Activated T-helper 1 cell treated with anti-CD3 and anti-CD28 coated beads, Interleukin-12 subunit alpha, Interleukin-12 subunit beta, Interleukin-2, Interleukin-4 antibody, amounts not matched to agents 30 ng/mL and 10 ng/mL and 1 ng/mL, durations not matched to agents 14 hours and 24 hours and 36 hours (primary cell): ENCODE data around the gene MPZ. TPM values are rescaled to one million over a fixed set of nuclear protein-coding genes. Genes with fewer than 3 reads are reported as not detected.
A peak's percentile ranks its signal among the peaks of the same experiment; 100 is the strongest.
"Not testable (repeated sequence)": the region's sequence is repeated elsewhere in the genome, so short reads cannot be mapped to it uniquely, and the experiment has no call there.

ENCODE experiments used
- DNase-seq: peaks from one replicate; pipeline ENCODE4 v3.0.0; 2021; ENCODE audit warnings: low spot score
- H3K27ac Mint-ChIP-seq: one replicate; pipeline ENCODE4 v1.8.0; 2021; ENCODE audit warnings: mild to moderate bottlenecking, mixed read lengths
- H3K27me3 Mint-ChIP-seq: one replicate; pipeline ENCODE4 v1.8.0; 2022; ENCODE audit warnings: mild to moderate bottlenecking, moderate library complexity, mixed read lengths; ENCODE audit not compliant: insufficient read depth
- H3K36me3 Mint-ChIP-seq: one replicate; pipeline ENCODE4 v1.8.0; 2021; ENCODE audit warnings: low read depth, mixed read lengths
- H3K4me1 Mint-ChIP-seq: one replicate; pipeline ENCODE4 v1.8.0; 2021; ENCODE audit warnings: low read depth, mixed read lengths
- H3K4me3 Mint-ChIP-seq: one replicate; pipeline ENCODE4 v1.8.0; 2021; ENCODE audit warnings: mild to moderate bottlenecking, moderate library complexity, mixed read lengths
- H3K9me3 Mint-ChIP-seq: one replicate; pipeline ENCODE4 v1.8.0; 2021; ENCODE audit warnings: mixed read lengths
- intact Hi-C: fragments of 100-400 bp; cut with micrococcal nuclease; formaldehyde crosslinking; loops from one replicate; pipeline ENCODE4 v1.15.1; 2024
- total RNA-seq: library from RNA; stranded (reverse); gene quantifications from 2 replicates; pipeline ENCODE4 v1.2.3, GENCODE V29; 2022

MPZ gene
- total RNA-seq, 1 donor from 2014 or later = 4.0 TPM

GRCh38 chr1:161259765-161260164 is 50.0 kb downstream of the MPZ start:
- Mint-ChIP-seq H3K27me3 (peaks cover 40% of the 10 kb centered on the region), H3K9me3 (peaks cover 20% of the 10 kb centered on the region), H3K4me3 (peak overlapping the region; percentile 61), H3K27ac (no peak overlapping the region), H3K36me3 (peaks cover 6% of the 10 kb centered on the region), H3K4me1 (peaks cover 16% of the 10 kb centered on the region)
- no peak for DNase-seq
- intact Hi-C loops = no loop called here

GRCh38 chr1:161259345-161259702 is 50.4 kb downstream of the MPZ start:
- peaks cover 20% of the 10 kb centered on the region for H3K9me3 Mint-ChIP-seq
- H3K27me3 Mint-ChIP-seq = peaks cover 40% of the 10 kb centered on the region
- DNase-seq = no peak
- peaks cover 6% of the 10 kb centered on the region for H3K36me3 Mint-ChIP-seq
- H3K27ac Mint-ChIP-seq = no peak overlapping the region
- peak overlapping the region; percentile 61 for H3K4me3 Mint-ChIP-seq
- intact Hi-C loops = no loop called here
- H3K4me1 Mint-ChIP-seq = peaks cover 16% of the 10 kb centered on the region

GRCh38 chr1:161258439-161259344 is 51.1 kb downstream of the MPZ start, which contains the start of gene PCP4L1:
Gene PCP4L1, plus strand, starts transcription at chr1:161258745. Its CDS starts 230 bp downstream, at chr1:161258975.
- Mint-ChIP-seq H3K9me3 (peaks cover 20% of the 10 kb centered on the region), H3K4me1 (peaks cover 16% of the 10 kb centered on the region), H3K27ac (no peak within 1 kb of the TSS), H3K4me3 (peak within 1 kb of the TSS; percentile 66), H3K27me3 (peaks cover 40% of the 10 kb centered on the region), H3K36me3 (peaks cover 6% of the 10 kb centered on the region)
- intact Hi-C loops = no loop called here
- DNase-seq = peak; percentile 22

GRCh38 chr1:161257109-161257508 is 52.7 kb downstream of the MPZ start:
- H3K36me3 Mint-ChIP-seq, intact Hi-C loops, DNase-seq, H3K27ac Mint-ChIP-seq, H3K4me3 Mint-ChIP-seq: not testable (repeated sequence)
- H3K9me3 Mint-ChIP-seq = peaks cover 20% of the 10 kb centered on the region
- peaks cover 16% of the 10 kb centered on the region for H3K4me1 Mint-ChIP-seq
- peaks cover 42% of the 10 kb centered on the region for H3K27me3 Mint-ChIP-seq

- DNase-seq, H3K27ac Mint-ChIP-seq, H3K36me3 Mint-ChIP-seq, intact Hi-C loops, H3K4me3 Mint-ChIP-seq: not testable (repeated sequence)
- peaks cover 16% of the 10 kb centered on the region for H3K4me1 Mint-ChIP-seq
- H3K27me3 Mint-ChIP-seq = peaks cover 34% of the 10 kb centered on the region
- H3K9me3 Mint-ChIP-seq = peaks cover 20% of the 10 kb centered on the region
Observed at GRCh38 chr1:161255955-161256520, 53.7 kb downstream of the MPZ start.

GRCh38 chr1:161255302-161255701 is 54.5 kb downstream of the MPZ start:
- DNase-seq, intact Hi-C loops, H3K36me3 Mint-ChIP-seq, H3K4me3 Mint-ChIP-seq, H3K27ac Mint-ChIP-seq: not testable (repeated sequence)
- H3K9me3 Mint-ChIP-seq = peaks cover 20% of the 10 kb centered on the region
- peaks cover 16% of the 10 kb centered on the region for H3K4me1 Mint-ChIP-seq
- peaks cover 30% of the 10 kb centered on the region for H3K27me3 Mint-ChIP-seq

Other genes starting within 250 kb of the MPZ start
- gene ARHGAP30, start 240.1 kb downstream of the MPZ start, total RNA-seq = 149 and 151 TPM in 2 replicates
- gene NECTIN4, start 220.4 kb downstream of the MPZ start, total RNA-seq = not detected in 2 replicates
- gene KLHDC9, start 211.6 kb downstream of the MPZ start, total RNA-seq = not detected in 2 replicates
- gene PFDN2, start 191.9 kb downstream of the MPZ start, total RNA-seq = 147 and 164 TPM in 2 replicates
- 51.3 and 56.3 TPM in 2 replicates for gene NIT1, start 191.9 kb downstream of the MPZ start, total RNA-seq
- 44.5 and 48.0 TPM in 2 replicates for gene DEDD, start 177.3 kb downstream of the MPZ start, total RNA-seq
- gene UFC1, start 156.0 kb downstream of the MPZ start, total RNA-seq = 86.3 and 94.5 TPM in 2 replicates
- 32.9 and 38.2 TPM in 2 replicates for gene USP21, start 150.5 kb downstream of the MPZ start, total RNA-seq
- gene PPOX, start 143.5 kb downstream of the MPZ start, total RNA-seq = 25.1 and 26.0 TPM in 2 replicates
- 66.4 and 68.2 TPM in 2 replicates for gene B4GALT3, start 132.5 kb downstream of the MPZ start, total RNA-seq
- 0.23 and 0.24 TPM in 2 replicates for gene ADAMTS4, start 110.9 kb downstream of the MPZ start, total RNA-seq
- gene NDUFS2, start 107.6 kb downstream of the MPZ start, total RNA-seq = 72.9 and 84.1 TPM in 2 replicates
- 0.93 and 1.5 TPM in 2 replicates for gene FCER1G, start 94.7 kb downstream of the MPZ start, total RNA-seq
- gene APOA2, start 86.3 kb downstream of the MPZ start, total RNA-seq = not detected in 2 replicates
- 25.3 and 28.0 TPM in 2 replicates for gene TOMM40L, start 83.9 kb downstream of the MPZ start, total RNA-seq
- gene NR1I3, start 71.8 kb downstream of the MPZ start, total RNA-seq = not detected in 2 replicates
- 0.20 TPM in 1 of 2 replicates, not detected in the other for gene PCP4L1, start 51.2 kb downstream of the MPZ start, total RNA-seq
- 157 and 162 TPM in 2 replicates for gene SDHC, start 4.4 kb upstream of the MPZ start, total RNA-seq
- gene CFAP126, start 57.9 kb upstream of the MPZ start, total RNA-seq = not detected in 2 replicates
- gene FCGR2A, start 195.5 kb upstream of the MPZ start, total RNA-seq = not detected in 2 replicates
- gene HSPA6, start 214.6 kb upstream of the MPZ start, total RNA-seq = 0.59 and 0.99 TPM in 2 replicates
- not detected in 2 replicates for gene FCGR3A, start 239.8 kb upstream of the MPZ start, total RNA-seq